Measurements from ENCODE around the gene PCNX4. TPM values are rescaled to one million over a fixed set of nuclear protein-coding genes. Genes with fewer than 3 reads are reported as not detected.
"Not testable (repeated sequence)": the region's sequence is repeated elsewhere in the genome, so short reads cannot be mapped to it uniquely, and the experiment has no call there.

The PCNX4 gene
- total RNA-seq, 1 experiment from 2014 or later, result 48.4 TPM

- ChIA-PET POLR2A (no interaction called here), CTCF (no interaction called here), RAD21 (ENCODE audit: low non-redundant PET in 1 of 2, low total read pairs in 2 of 2, uncharacterized antibody in 2 of 2, unreplicated experiment in 2 of 2) (no interaction called here)
- intact Hi-C loops (cut with micrococcal nuclease), result no loop called here
- Histone ChIP-seq H3K36me3 (ENCODE audit: control insufficient read depth in 1 of 2, insufficient read depth in 2 of 2, low read length in 2 of 2) (peaks cover 0 to 11% of the 10 kb centered on the region in 2 experiments; a peak in 2 of 4 replicates), H3K27me3 (ENCODE audit: insufficient read depth, low read length) (no peaks in the 10 kb centered on the region), H3K4me3 (replicated peaks in 1 of 2; ENCODE audit: low read depth in 1 of 2, low read length in 2 of 2) (no peak overlapping the region), H3K79me2 (ENCODE audit: insufficient read depth, low read length) (peaks cover 98% of the 10 kb centered on the region), H3K9ac (ENCODE audit: low read length) (no peak overlapping the region), H2AFZ (ENCODE audit: low read depth, low read length, poor library complexity, severe bottlenecking) (no peak overlapping the region), H3K4me2 (ENCODE audit: low read length) (no peak overlapping the region), H3K9me2 (ENCODE audit: insufficient read depth) (no peaks in the 10 kb centered on the region), H3K4me1 (ENCODE audit: control insufficient read depth in 1 of 2, insufficient read depth in 2 of 2, low read length in 2 of 2) (peaks cover 6 to 17% of the 10 kb centered on the region in 2 experiments; a peak in 3 of 4 replicates), H3K27ac (ENCODE audit: low read depth, low read length) (no peak overlapping the region), H4K20me1 (ENCODE audit: insufficient read depth) (no peaks in the 10 kb centered on the region), H3K9me3 (ENCODE audit: control insufficient read depth in 1 of 2, insufficient read depth in 1 of 2, low read depth in 1 of 2, low read length in 2 of 2) (no peaks in the 10 kb centered on the region)
- DNase-seq (ENCODE audit: low read depth, low spot score), result no peak
- ATAC-seq, result no peak
- no peak for TF ChIP-seq SIN3A (IDR thresholded peaks at IDR 0.05; ENCODE audit: low read depth)
- no peak for TF ChIP-seq EZH2phosphoT487 (IDR thresholded peaks at IDR 0.05; ENCODE audit: borderline replicate concordance)
- TF ChIP-seq JUND (IDR thresholded peaks at IDR 0.05), result no peak
- TF ChIP-seq CTCF (IDR thresholded peaks at IDR 0.05 in 2 of 3, conservative IDR thresholded peaks at IDR 0.05 in 1 of 3; ENCODE audit: borderline replicate concordance in 1 of 3, insufficient read depth in 1 of 3, low read depth in 2 of 3, low read length in 2 of 3), result no peak
- TF ChIP-seq EGR1 (IDR thresholded peaks at IDR 0.05; ENCODE audit: low read depth), result no peak
- TF ChIP-seq SP1 (IDR thresholded peaks at IDR 0.05; ENCODE audit: low read depth), result no peak
- no peak for TF ChIP-seq ZNF274 (IDR thresholded peaks at IDR 0.05; ENCODE audit: low read depth, low read length)
- TF ChIP-seq SRF (IDR thresholded peaks at IDR 0.05; ENCODE audit: low read depth), result no peak
- TF ChIP-seq ATF3 (IDR thresholded peaks at IDR 0.05), result no peak
- no peak for TF ChIP-seq REST (IDR thresholded peaks at IDR 0.05; ENCODE audit: low read depth)
- TF ChIP-seq CBX3 (IDR thresholded peaks at IDR 0.05; ENCODE audit: low read depth), result no peak
- TF ChIP-seq CEBPB (IDR thresholded peaks at IDR 0.05; ENCODE audit: low read depth), result no peak
- TF ChIP-seq ZBTB33 (IDR thresholded peaks at IDR 0.05; ENCODE audit: extremely low read depth, insufficient replicate concordance, low read length), result no peak
- TF ChIP-seq EZH2 (IDR thresholded peaks at IDR 0.05), result no peak
- no TSS peak for BruUV-seq (replicated peaks)
These were observed 6.3 kb downstream of the PCNX4 start for GRCh38 chr14:60097974-60098373.

- intact Hi-C loops (cut with micrococcal nuclease); H3K9me3 ChIP-seq (ENCODE audit: control insufficient read depth in 1 of 2, insufficient read depth in 1 of 2, low read depth in 1 of 2, low read length in 2 of 2); H2AFZ ChIP-seq (ENCODE audit: low read depth, low read length, poor library complexity, severe bottlenecking); H3K27ac ChIP-seq (ENCODE audit: low read depth, low read length); H3K4me2 ChIP-seq (ENCODE audit: low read length); CTCF ChIA-PET; H3K4me1 ChIP-seq (ENCODE audit: control insufficient read depth in 1 of 2, insufficient read depth in 2 of 2, low read length in 2 of 2); H3K9me2 ChIP-seq (ENCODE audit: insufficient read depth); H3K9ac ChIP-seq (ENCODE audit: low read length); H4K20me1 ChIP-seq (ENCODE audit: insufficient read depth); BruUV-seq (replicated peaks); RAD21 ChIA-PET (ENCODE audit: low non-redundant PET in 1 of 2, low total read pairs in 2 of 2, uncharacterized antibody in 2 of 2, unreplicated experiment in 2 of 2); H3K4me3 ChIP-seq (replicated peaks in 1 of 2; ENCODE audit: low read depth in 1 of 2, low read length in 2 of 2); H3K27me3 ChIP-seq (ENCODE audit: insufficient read depth, low read length); ATAC-seq; POLR2A ChIA-PET; DNase-seq (ENCODE audit: low read depth, low spot score): not testable (repeated sequence)
- peaks cover 96% of the 10 kb centered on the region for H3K79me2 ChIP-seq (ENCODE audit: insufficient read depth, low read length)
- H3K36me3 ChIP-seq (ENCODE audit: control insufficient read depth in 1 of 2, insufficient read depth in 2 of 2, low read length in 2 of 2), result peaks cover 0 to 11% of the 10 kb centered on the region in 2 experiments; a peak in 2 of 4 replicates
These were observed 8.1 kb downstream of the PCNX4 start for GRCh38 chr14:60099855-60100254.

All from HCT116 (cell line).